Heart right ventricle (tissue), 16 donors: ENCODE results near the gene IL27RA. TPM values are rescaled to one million over a fixed set of nuclear protein-coding genes. Genes with fewer than 3 reads are reported as not detected.

ENCODE experiments used
- ATAC-seq, 8 donors: fragments of 200-7000 bp; cut with Tn5 transposase; one replicate each; pipeline ENCODE4 v1.9.1; 2020; ENCODE audit warnings: mild to moderate bottlenecking in 8 of 8, moderate library complexity in 8 of 8, moderate number of reproducible peaks in 1 of 8
- DNase-seq, 2 donors: peaks; one replicate each; pipeline ENCODE4 v3.0.0-alpha.2; 2020
- H3K27ac ChIP-seq, 10 donors: fragments of 200-600 bp; sonication (generic) in 2 of 10; one replicate each; pipeline versions ENCODE4 v1.5.0 to v1.8.0; 2020 to 2022; ENCODE audit warnings: mild to moderate bottlenecking in 3 of 10
- H3K27me3 ChIP-seq, 7 donors: fragments of 200-600 bp; one replicate each; pipeline ENCODE4 v1.8.0; 2021 to 2022; ENCODE audit warnings: mild to moderate bottlenecking in 2 of 7
- H3K36me3 ChIP-seq, 9 donors: fragments of 200-600 bp; sonication (generic) in 1 of 9; one replicate each; pipeline versions ENCODE4 v1.5.0 to v1.8.0; 2020 to 2022; ENCODE audit warnings: mild to moderate bottlenecking in 2 of 9
- H3K4me1 ChIP-seq, 9 donors: fragments of 200-600 bp; sonication (generic) in 1 of 9; one replicate each; pipeline versions ENCODE4 v1.5.0 to v1.8.0; 2020 to 2022; ENCODE audit warnings: mild to moderate bottlenecking in 4 of 9
- H3K4me3 ChIP-seq, 10 donors: fragments of 200-600 bp; sonication (generic) in 2 of 10; one replicate each; pipeline versions ENCODE4 v1.5.0 to v1.8.0; 2020 to 2022; ENCODE audit warnings: mild to moderate bottlenecking in 7 of 10, moderate library complexity in 2 of 10
- H3K9me3 ChIP-seq, 11 donors: fragments of 200-600 bp in 10 of 11; sonication (generic) in 2 of 11; one replicate each; pipeline versions ENCODE4 v1.5.0 to v1.8.0; 2013 to 2022; ENCODE audit warnings: mild to moderate bottlenecking in 2 of 11, control low read depth in 1 of 11, moderate library complexity in 1 of 11
- WGBS, 2 donors: extraction: QIAGEN DNeasy Blood & Tissue Kit; methylation state at CpG; one replicate each; pipeline ENCODE4 v1.1.7; 2013; ENCODE audit warnings: inconsistent platforms in 1 of 2; 5-methylcytosine and 5-hydroxymethylcytosine counted together
- intact Hi-C, 10 donors: fragments of 100-400 bp; cut with DNase I; formaldehyde crosslinking; loops; one replicate each; pipeline versions ENCODE4 v1.11.1 to v1.14.2; 2022
- polyA plus RNA-seq, 2 donors: library from polyadenylated mRNA; stranded (reverse); fragments of 200-250 nt; gene quantifications; one replicate each; pipeline ENCODE4 v1.2.3, GENCODE V29; 2013
- total RNA-seq, 10 donors: library from RNA; stranded (reverse); fragmentation: NEBNext Ultra II Directional in 3 of 10; extraction: Animal tissue kit (Norgen Biotek cat#: 25700) in 3 of 10; gene quantifications; one replicate each; pipeline versions ENCODE4 v1.2.1 to v1.2.4, GENCODE V29; 2021 to 2023
- TF ChIP-seq, protein P1 (sequence below), 9 donors: fragments of 200-600 bp; sonication (generic) in 2 of 9; IDR thresholded peaks; one replicate each; pipeline versions ENCODE4 v1.5.0 to v1.8.0; 2021 to 2022; ENCODE audit warnings: antibody characterized with exemption in 9 of 9, mild to moderate bottlenecking in 5 of 9, moderate library complexity in 1 of 9
- donor health status: Arrhythmogenic right ventricular cardiomyopathy.
- donor health status: ischemic (EF 13 %, LVEDD 7.1; RV severe dilation, severe dysfunction).
- donor health status: healthy with polysubstance abuse.
- donor health status: DM: no; HTN: yes; CAD: no.
- donor health status: DM: no; HTN: no; CAD: no.
- donor health status: ischemic (EF 25% LVEDD 6.9; RV normal size, moderate dysfunction).
- donor health status: ischemic (EF 25% LVEDD 5.7; RV mildly dilated, moderate dysfunction).
- donor health status: healthy.
- donor health status: DM: yes; HTN: yes; CAD: no.
- donor health status: Ischemic cardiomyopathy.
- donor health status: ischemic (EF 35%, LVEDD 5.7; RV mildly dilated, moderate dysfunction).
- donor health status: nonischemic (EF 11% LVEDD 7.7; RV severe dilation, severe dysfunction).
- donor health status: DM: yes; HTN: yes; CAD: no.
- donor health status: PGD.
- donor health status: ischemic (EF 29% LVEDD 5.4; RV normal size, mild dysfunction).
- donor health status: nonischemic (EF 23%, LVEDD 6.1; RV moderate dilation, normal function).

The IL27RA gene
- total and polyA plus RNA-seq, 12 donors = 2.4 to 7.6 (median 4.1) TPM

DNA sequence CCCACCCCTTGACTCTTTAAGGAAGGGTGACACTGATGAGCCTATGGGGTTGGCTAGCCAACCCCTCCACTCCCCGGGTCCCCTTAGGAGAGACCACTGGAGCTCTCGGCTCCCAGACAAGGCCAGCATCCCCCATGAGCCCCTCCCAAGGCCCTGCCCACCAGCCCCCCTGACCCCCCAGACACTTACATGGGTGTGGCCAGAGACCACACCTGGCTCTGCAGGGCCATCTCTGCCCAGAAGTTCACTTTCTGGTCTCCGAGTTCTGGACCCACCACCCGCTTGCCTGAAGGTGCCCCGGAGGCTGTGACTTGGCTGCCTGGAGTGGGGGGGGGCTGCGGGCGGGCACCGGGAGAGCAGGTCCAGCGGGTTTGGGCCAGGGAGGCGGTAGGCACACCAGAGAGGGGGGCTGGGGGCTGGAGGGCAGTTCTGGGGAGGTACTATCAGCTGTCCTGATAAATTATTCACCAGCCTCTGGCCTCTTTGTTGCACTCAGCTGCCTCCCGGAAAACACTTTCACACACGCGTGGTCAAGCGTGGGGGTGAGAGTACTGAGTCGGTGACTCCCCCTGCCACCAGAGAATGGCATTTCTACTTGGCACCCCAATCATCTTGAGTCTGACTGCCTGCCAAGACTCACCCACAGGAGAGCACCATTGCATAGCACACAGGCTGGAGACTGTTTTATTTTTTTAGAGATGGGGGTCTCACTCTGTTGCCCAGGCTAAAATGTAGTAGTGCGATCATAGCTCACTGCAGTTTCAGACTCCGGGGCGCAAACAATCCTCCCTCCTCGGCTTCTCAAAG lies 30.4 kb downstream of the IL27RA start, which contains the start of gene PALM3:
PALM3 (minus strand) TSS at position 326 of the 807 bp plus-strand sequence; CDS start at position 230, 96 bp downstream.
- Histone ChIP-seq H3K4me1 (peaks cover 0 to 17% (median 5%) of the 10 kb centered on the region in 9 donors), H3K36me3 (no peaks in the 10 kb centered on the region), H3K9me3 (no peaks in the 10 kb centered on the region), H3K4me3 (no peak within 1 kb of the TSS), H3K27ac (no peak within 1 kb of the TSS), H3K27me3 (peaks cover 0 to 51% (median 36%) of the 10 kb centered on the region in 7 donors)
- WGBS, 2 donors = 69 to 70% methylated on average over 19 of the region's 19 CpGs
- peak in 2 of 8 donors; percentile 18 for ATAC-seq
- TF ChIP-seq, protein P1, sequence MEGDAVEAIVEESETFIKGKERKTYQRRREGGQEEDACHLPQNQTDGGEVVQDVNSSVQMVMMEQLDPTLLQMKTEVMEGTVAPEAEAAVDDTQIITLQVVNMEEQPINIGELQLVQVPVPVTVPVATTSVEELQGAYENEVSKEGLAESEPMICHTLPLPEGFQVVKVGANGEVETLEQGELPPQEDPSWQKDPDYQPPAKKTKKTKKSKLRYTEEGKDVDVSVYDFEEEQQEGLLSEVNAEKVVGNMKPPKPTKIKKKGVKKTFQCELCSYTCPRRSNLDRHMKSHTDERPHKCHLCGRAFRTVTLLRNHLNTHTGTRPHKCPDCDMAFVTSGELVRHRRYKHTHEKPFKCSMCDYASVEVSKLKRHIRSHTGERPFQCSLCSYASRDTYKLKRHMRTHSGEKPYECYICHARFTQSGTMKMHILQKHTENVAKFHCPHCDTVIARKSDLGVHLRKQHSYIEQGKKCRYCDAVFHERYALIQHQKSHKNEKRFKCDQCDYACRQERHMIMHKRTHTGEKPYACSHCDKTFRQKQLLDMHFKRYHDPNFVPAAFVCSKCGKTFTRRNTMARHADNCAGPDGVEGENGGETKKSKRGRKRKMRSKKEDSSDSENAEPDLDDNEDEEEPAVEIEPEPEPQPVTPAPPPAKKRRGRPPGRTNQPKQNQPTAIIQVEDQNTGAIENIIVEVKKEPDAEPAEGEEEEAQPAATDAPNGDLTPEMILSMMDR (IDR thresholded peaks at IDR 0.05) = no peak
- DNase-seq = no peak
- intact Hi-C loops = no loop called here

DNA sequence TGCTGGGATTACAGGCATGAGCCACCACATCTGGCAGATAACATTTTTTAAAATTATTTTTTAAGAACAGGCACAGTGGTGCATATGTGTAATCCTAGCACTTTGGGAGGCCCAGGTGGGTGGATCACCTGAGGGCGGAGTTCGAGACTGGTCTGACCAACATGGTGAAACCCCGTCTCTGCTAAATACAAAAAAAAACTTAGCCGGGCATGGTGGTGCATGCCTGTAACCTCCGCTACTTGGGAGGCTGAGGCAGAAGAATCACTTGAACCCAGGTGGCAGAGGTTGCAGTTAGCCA lies 30.9 kb downstream of the IL27RA start:
- Histone ChIP-seq H3K36me3 (no peaks in the 10 kb centered on the region), H3K4me3 (no peak overlapping the region), H3K9me3 (no peaks in the 10 kb centered on the region), H3K27ac (no peak overlapping the region), H3K27me3 (peaks cover 0 to 46% (median 36%) of the 10 kb centered on the region in 7 donors), H3K4me1 (peaks cover 0 to 13% (median 4%) of the 10 kb centered on the region in 9 donors)
- 90 to 94% methylated on average over 5 of the region's 5 CpGs for WGBS, 2 donors
- intact Hi-C loops = no loop called here
- DNase-seq = no peak
- TF ChIP-seq, protein P1 (IDR thresholded peaks at IDR 0.05) = no peak
- no peak for ATAC-seq

DNA sequence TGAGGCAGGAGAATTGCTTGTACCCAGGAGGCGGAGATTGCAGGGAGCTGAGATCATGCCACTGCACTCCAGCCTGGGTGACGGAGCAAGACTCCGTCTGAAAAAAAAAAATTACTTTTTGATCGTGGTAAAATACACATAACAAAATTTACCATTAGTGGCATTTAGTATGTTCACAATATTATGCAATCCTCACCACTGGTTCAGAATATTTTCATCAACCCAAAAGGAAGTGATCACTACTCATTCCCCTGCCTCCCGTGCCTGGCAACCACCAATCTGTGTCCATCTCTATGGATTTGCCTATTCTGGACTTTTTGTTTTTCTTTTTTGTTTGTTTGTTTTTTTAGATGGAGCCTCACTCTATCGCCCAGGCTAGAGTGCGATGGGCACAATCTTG lies 31.5 kb downstream of the IL27RA start:
- H3K27me3 ChIP-seq = peaks cover 0 to 40% (median 32%) of the 10 kb centered on the region in 7 donors
- TF ChIP-seq, protein P1 (IDR thresholded peaks at IDR 0.05) = no peak
- intact Hi-C loops = no loop called here
- DNase-seq (no peak), ATAC-seq (no peak)
- no peaks in the 10 kb centered on the region for H3K9me3 ChIP-seq
- no peak overlapping the region for H3K27ac ChIP-seq
- no peak overlapping the region for H3K4me3 ChIP-seq
- H3K36me3 ChIP-seq = no peaks in the 10 kb centered on the region
- peaks cover 0 to 8% (median 0%) of the 10 kb centered on the region in 9 donors for H3K4me1 ChIP-seq
- WGBS, 2 donors = 82 to 85% methylated on average over 7 of the region's 7 CpGs

DNA sequence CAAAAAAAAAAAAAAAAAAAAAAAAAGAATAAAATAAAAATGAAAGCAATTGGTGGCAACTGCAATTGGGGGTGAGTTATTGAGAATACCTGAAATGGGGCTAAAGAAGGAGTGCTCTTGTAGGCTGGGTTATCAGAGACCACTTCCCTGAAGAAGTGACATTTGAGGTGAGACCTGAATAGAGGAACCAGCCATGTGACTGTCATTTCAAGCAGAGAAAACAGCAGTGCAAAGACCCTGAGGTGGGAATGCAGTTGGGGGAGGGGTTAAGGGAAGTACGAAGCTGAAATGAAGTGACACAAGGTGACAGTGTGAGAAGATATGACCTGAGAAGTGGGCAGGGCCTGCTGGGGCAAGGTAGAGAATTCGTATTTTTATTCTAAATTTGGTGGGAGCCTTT lies 34.6 kb downstream of the IL27RA start:
- ATAC-seq (no peak), DNase-seq (no peak)
- no peak overlapping the region for H3K4me3 ChIP-seq
- intact Hi-C loops = no loop called here
- H3K27me3 ChIP-seq = peaks cover 0 to 10% (median 2%) of the 10 kb centered on the region in 7 donors
- no peaks in the 10 kb centered on the region for H3K9me3 ChIP-seq
- TF ChIP-seq, protein P1 (IDR thresholded peaks at IDR 0.05) = no peak
- H3K27ac ChIP-seq = no peak overlapping the region
- H3K36me3 ChIP-seq = no peaks in the 10 kb centered on the region
- H3K4me1 ChIP-seq = peaks cover 0 to under 1% (median 0%) of the 10 kb centered on the region in 9 donors
- 57 to 65% methylated on average over 2 of the region's 2 CpGs for WGBS, 2 donors
